Keratinocyte (primary cell): ENCODE results near the gene PPP4R4. TPM values are rescaled to one million over a fixed set of nuclear protein-coding genes. Genes with fewer than 3 reads are reported as not detected.

ENCODE experiments used
- DNase-seq: peaks from one replicate; pipeline ENCODE4 v3.0.0-alpha.2; 2011; ENCODE audit warnings: low read depth, missing footprints, low spot score
- FAIRE-seq: peaks from 2 replicates; lab custom pipeline; 2011; peaks lifted over from hg19 to GRCh38; lab: Jason Lieb, UNC
- H2AFZ ChIP-seq: 2 replicates; pipeline ENCODE4 v1.6.0; 2012; ENCODE audit warnings: low read length, control low read depth, inconsistent platforms; ENCODE audit not compliant: control insufficient read depth
- H3K27ac ChIP-seq: 2 replicates; pipeline ENCODE4 v1.5.1; 2011; ENCODE audit warnings: low read length; ENCODE audit not compliant: control insufficient read depth, insufficient read depth
- H3K27me3 ChIP-seq: 3 replicates; pipeline ENCODE4 v1.6.0; 2011; ENCODE audit warnings: low read length; ENCODE audit not compliant: control insufficient read depth, insufficient read depth; ENCODE audit errors: extremely low read depth
- H3K36me3 ChIP-seq, 2 experiments: 2 replicates in 1 of 2; 3 replicates in 1 of 2; pipeline ENCODE4 v1.5.1; 2011; ENCODE audit warnings: low read length in 2 of 2, mild to moderate bottlenecking in 1 of 2; ENCODE audit not compliant: control insufficient read depth in 2 of 2, insufficient read depth in 2 of 2; ENCODE audit errors: extremely low read depth in 1 of 2
- H3K4me1 ChIP-seq: 3 replicates; pipeline ENCODE4 v1.5.1; 2011; ENCODE audit warnings: low read length; ENCODE audit not compliant: control insufficient read depth, insufficient read depth; ENCODE audit errors: extremely low read depth
- H3K4me2 ChIP-seq: 3 replicates; pipeline ENCODE4 v1.6.0; 2011; ENCODE audit warnings: low read depth, low read length; ENCODE audit not compliant: control insufficient read depth, insufficient read depth; ENCODE audit errors: extremely low read depth
- H3K4me3 ChIP-seq, 3 experiments: fragments of 200-600 bp in 1 of 3; sonication (generic) in 1 of 3; 2 replicates in 2 of 3; 3 replicates in 1 of 3; pipeline ENCODE4 v1.5.1; 2011 to 2016; ENCODE audit warnings: low read length in 3 of 3, mild to moderate bottlenecking in 3 of 3, control low read depth in 2 of 3, inconsistent platforms in 1 of 3, low read depth in 1 of 3, mixed read lengths in 1 of 3, mixed run types in 1 of 3, moderate library complexity in 1 of 3; ENCODE audit not compliant: control insufficient read depth in 2 of 3, insufficient read depth in 2 of 3; ENCODE audit errors: extremely low read depth in 1 of 3
- H3K79me2 ChIP-seq: 2 replicates; pipeline ENCODE4 v1.6.0; 2012; ENCODE audit warnings: low read length; ENCODE audit not compliant: control insufficient read depth, insufficient read depth
- H3K9ac ChIP-seq: 3 replicates; pipeline ENCODE4 v1.6.0; 2011; ENCODE audit warnings: low read length; ENCODE audit not compliant: control insufficient read depth, insufficient read depth; ENCODE audit errors: extremely low read depth
- H3K9me1 ChIP-seq: 3 replicates; pipeline ENCODE4 v1.6.0; 2011; ENCODE audit warnings: low read length; ENCODE audit not compliant: control insufficient read depth, insufficient read depth; ENCODE audit errors: extremely low read depth
- H3K9me3 ChIP-seq: 2 replicates; pipeline ENCODE4 v1.5.1; 2012; ENCODE audit warnings: low read depth, low read length; ENCODE audit not compliant: control insufficient read depth
- H4K20me1 ChIP-seq: 3 replicates; pipeline ENCODE4 v1.6.0; 2011; ENCODE audit warnings: low read length; ENCODE audit not compliant: control insufficient read depth, insufficient read depth; ENCODE audit errors: extremely low read depth
- EZH2 ChIP-seq: IDR thresholded peaks from one replicate; pipeline ENCODE4 v1.6.1; 2012; ENCODE audit warnings: inconsistent platforms, mild to moderate bottlenecking, low read length, moderate library complexity
- dilution Hi-C: fragments of 300-500 bp; cut with MboI; formaldehyde crosslinking; loops from one replicate; pipeline ENCODE4 v1.7.0; 2020; ENCODE audit warnings: low sequenced_read_pairs; ENCODE audit not compliant: extremely low pct_ligation_motif_present
- polyA plus RNA-seq, 5 experiments: library from polyadenylated mRNA; depleted of rRNA in 3 of 5; stranded (reverse) in 3 of 5; stranded (forward) in 1 of 5; unstranded in 1 of 5; fragments of >200 nt; gene quantifications; 1 replicate in 1 of 5; 2 replicates in 3 of 5; 3 replicates in 1 of 5; pipeline versions ENCODE4 v1.2.1 to v1.2.3, GENCODE V29; 2011 to 2012; ENCODE audit warnings: missing spikeins in 2 of 5, low read depth in 1 of 5, low replicate concordance in 1 of 5
- TF ChIP-seq, protein P1 (sequence below), 3 experiments: IDR thresholded peaks in 1 of 3; conservative IDR thresholded peaks in 1 of 3; optimal IDR thresholded peaks in 1 of 3; 2 replicates in 2 of 3; 3 replicates in 1 of 3; pipeline versions ENCODE3 to v1.5.1; 2011; ENCODE audit warnings: low read length in 3 of 3, mild to moderate bottlenecking in 3 of 3, moderate library complexity in 2 of 3, control low read depth in 1 of 3, inconsistent platforms in 1 of 3; ENCODE audit not compliant: insufficient read depth in 2 of 3; ENCODE audit errors: extremely low read depth in 1 of 3

PPP4R4 gene
- polyA plus RNA-seq, 1 donor (not counting 4 experiments of a cell fraction or from before 2014, with no cell fraction given) = 9.0 TPM

DNA sequence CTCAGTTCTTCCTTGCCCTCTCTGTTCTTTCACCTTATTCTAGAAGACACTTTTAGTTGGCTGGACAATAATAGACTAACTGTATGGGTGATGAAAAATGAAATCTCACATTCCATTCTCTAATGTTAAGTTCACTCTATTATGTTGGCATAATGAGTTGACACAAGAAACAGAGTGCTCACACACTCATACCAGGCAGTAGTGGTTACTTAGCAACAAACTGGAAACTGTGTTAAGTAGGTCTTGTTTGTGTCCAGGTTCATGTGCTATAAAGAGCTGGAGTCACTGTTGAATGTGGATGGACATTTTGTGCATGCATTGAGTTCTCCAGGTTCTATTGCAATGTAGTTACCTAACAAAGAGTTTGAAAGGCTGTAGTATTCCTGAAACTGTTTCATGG, 16.9 kb upstream of the PPP4R4 start:
- H3K27ac ChIP-seq = no peak overlapping the region
- H2AFZ ChIP-seq = no peak overlapping the region
- DNase-seq = no peak
- no peak overlapping the region for H3K4me3 ChIP-seq
- dilution Hi-C loops = no loop called here
- H3K4me2 ChIP-seq = no peak overlapping the region
- H3K9me1 ChIP-seq = no peaks in the 10 kb centered on the region
- no peaks in the 10 kb centered on the region for H3K79me2 ChIP-seq
- H3K36me3 ChIP-seq = no peaks in the 10 kb centered on the region
- no peak overlapping the region for H3K9ac ChIP-seq
- no peaks in the 10 kb centered on the region for H3K27me3 ChIP-seq
- H3K4me1 ChIP-seq = no peaks in the 10 kb centered on the region
- no peak for FAIRE-seq
- H4K20me1 ChIP-seq = no peaks in the 10 kb centered on the region
- TF ChIP-seq EZH2 = no peak
- TF ChIP-seq, protein P1, sequence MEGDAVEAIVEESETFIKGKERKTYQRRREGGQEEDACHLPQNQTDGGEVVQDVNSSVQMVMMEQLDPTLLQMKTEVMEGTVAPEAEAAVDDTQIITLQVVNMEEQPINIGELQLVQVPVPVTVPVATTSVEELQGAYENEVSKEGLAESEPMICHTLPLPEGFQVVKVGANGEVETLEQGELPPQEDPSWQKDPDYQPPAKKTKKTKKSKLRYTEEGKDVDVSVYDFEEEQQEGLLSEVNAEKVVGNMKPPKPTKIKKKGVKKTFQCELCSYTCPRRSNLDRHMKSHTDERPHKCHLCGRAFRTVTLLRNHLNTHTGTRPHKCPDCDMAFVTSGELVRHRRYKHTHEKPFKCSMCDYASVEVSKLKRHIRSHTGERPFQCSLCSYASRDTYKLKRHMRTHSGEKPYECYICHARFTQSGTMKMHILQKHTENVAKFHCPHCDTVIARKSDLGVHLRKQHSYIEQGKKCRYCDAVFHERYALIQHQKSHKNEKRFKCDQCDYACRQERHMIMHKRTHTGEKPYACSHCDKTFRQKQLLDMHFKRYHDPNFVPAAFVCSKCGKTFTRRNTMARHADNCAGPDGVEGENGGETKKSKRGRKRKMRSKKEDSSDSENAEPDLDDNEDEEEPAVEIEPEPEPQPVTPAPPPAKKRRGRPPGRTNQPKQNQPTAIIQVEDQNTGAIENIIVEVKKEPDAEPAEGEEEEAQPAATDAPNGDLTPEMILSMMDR (optimal IDR thresholded peaks at IDR 0.05 in 1 of 3, IDR thresholded peaks at IDR 0.05 in 1 of 3, conservative IDR thresholded peaks at IDR 0.05 in 1 of 3; ENCODE audit: extremely low read depth in 1 of 3, insufficient read depth in 2 of 3, low read length in 3 of 3) = no peak
- no peaks in the 10 kb centered on the region for H3K9me3 ChIP-seq

GRCh38 chr14:94158239-94158883, 15.8 kb upstream of the PPP4R4 start:
- FAIRE-seq = no peak

More at GRCh38 chr14:94158239-94158883, 15.8 kb upstream of the PPP4R4 start:
- Histone ChIP-seq H3K9me3 (no peaks in the 10 kb centered on the region), H3K79me2 (no peaks in the 10 kb centered on the region), H3K36me3 (no peaks in the 10 kb centered on the region), H3K4me2 (no peak overlapping the region), H4K20me1 (no peaks in the 10 kb centered on the region), H3K27me3 (no peaks in the 10 kb centered on the region), H3K9me1 (no peaks in the 10 kb centered on the region), H3K27ac (no peak overlapping the region), H3K9ac (no peak overlapping the region), H3K4me3 (no peak overlapping the region), H3K4me1 (no peaks in the 10 kb centered on the region), H2AFZ (no peak overlapping the region)
- no peak for DNase-seq
- no peak for TF ChIP-seq EZH2
- TF ChIP-seq, protein P1 (optimal IDR thresholded peaks at IDR 0.05 in 1 of 3, IDR thresholded peaks at IDR 0.05 in 1 of 3, conservative IDR thresholded peaks at IDR 0.05 in 1 of 3; ENCODE audit: extremely low read depth in 1 of 3, insufficient read depth in 2 of 3, low read length in 3 of 3) = no peak
- dilution Hi-C loops = no loop called here
